ENCODE measurements around the gene KIAA0586. TPM values are rescaled to one million over a fixed set of nuclear protein-coding genes. Genes with fewer than 3 reads are reported as not detected.
"Not testable (repeated sequence)": the region's sequence is repeated elsewhere in the genome, so short reads cannot be mapped to it uniquely, and the experiment has no call there.

KIAA0586 gene
- total and polyA plus RNA-seq, 7 experiments from 2014 or later: 26.4 to 52.5 (median 33.1) TPM

DNA sequence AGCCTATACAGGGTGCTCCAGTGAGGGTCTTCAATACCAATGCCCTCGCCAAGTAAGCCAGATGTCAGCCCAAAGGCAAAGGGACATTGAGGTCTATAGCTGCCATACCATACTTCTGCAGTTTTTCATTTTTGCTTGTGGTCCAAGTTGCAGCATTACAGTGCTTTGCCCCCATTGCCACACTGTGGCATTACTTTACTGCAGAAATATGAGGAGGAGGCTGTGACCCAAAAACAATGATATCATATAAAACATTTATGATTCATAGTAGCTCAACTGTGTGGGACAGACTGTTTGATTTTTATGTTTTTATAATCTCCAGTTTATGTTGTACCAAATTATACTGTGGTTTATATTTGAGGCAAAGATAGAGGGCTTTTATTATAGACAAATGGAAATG, 64.1 kb downstream of the KIAA0586 start:
- POLR2A ChIA-PET: no interaction called here

DNA sequence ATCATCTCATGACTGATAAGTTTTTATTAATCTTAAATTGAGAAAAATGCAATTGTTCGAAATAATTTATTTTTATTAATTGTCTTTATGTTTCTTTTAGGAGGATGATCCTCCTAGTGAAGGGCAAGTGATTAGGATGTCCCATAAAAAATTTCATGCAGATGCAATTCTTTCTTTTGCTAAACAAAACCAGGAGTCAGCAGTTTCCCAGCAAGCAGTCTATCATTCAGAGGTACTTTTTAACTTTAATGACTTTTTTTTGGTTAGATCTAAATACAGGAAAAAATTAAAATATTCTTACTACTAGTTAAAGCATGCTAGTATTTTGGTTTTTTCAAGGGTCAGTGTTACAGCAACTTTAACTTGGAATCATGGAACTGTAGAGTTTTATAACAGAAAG, 64.5 kb downstream of the KIAA0586 start:
- Mint-ChIP-seq H3K27me3 (no peaks in the 10 kb centered on the region), H3K4me3 (no peak overlapping the region), H3K4me1 (peaks cover 0 to 4% (median 0%) of the 10 kb centered on the region in 7 donors), H3K36me3 (peaks cover 3 to 8% (median 8%) of the 10 kb centered on the region in 5 donors), H3K9me3 (no peaks in the 10 kb centered on the region), H3K27ac (no peak overlapping the region)
- intact Hi-C loops (cut with micrococcal nuclease): no loop called here
- Histone ChIP-seq H3K36me3 (ENCODE audit: control insufficient read depth in 2 of 3, insufficient read depth in 3 of 3, low read length in 3 of 3) (peaks cover 7 to 52% (median 9%) of the 10 kb centered on the region in 3 experiments), H3K4me3 (ENCODE audit: low read length) (no peak overlapping the region), H3K9me3 (ENCODE audit: control insufficient read depth in 2 of 3, low read length in 3 of 3) (no peaks in the 10 kb centered on the region), H3K27ac (ENCODE audit: low read depth, low read length) (no peak overlapping the region), H3K27me3 (ENCODE audit: control insufficient read depth in 2 of 2, insufficient read depth in 2 of 2, low read length in 2 of 2) (no peaks in the 10 kb centered on the region), H3K4me1 (ENCODE audit: control insufficient read depth in 2 of 2, insufficient read depth in 2 of 2, low read length in 2 of 2) (no peaks in the 10 kb centered on the region)
- ATAC-seq (no peak), DNase-seq (no peak)
- POLR2A ChIA-PET: no interaction called here
- CTCF ChIA-PET: interaction anchor here (0.8 kb wide), 1 partner anchor 9 kb away, joined by 3 read pairs; no protein-coding TSS in a partner anchor

More for the DNA sequence above, 64.1 kb downstream of the KIAA0586 start:
- Mint-ChIP-seq H3K36me3 (peaks cover 3 to 8% (median 8%) of the 10 kb centered on the region in 5 donors), H3K9me3 (no peaks in the 10 kb centered on the region), H3K27me3 (no peaks in the 10 kb centered on the region), H3K4me3 (no peak overlapping the region), H3K4me1 (peaks cover 0 to 4% (median 0%) of the 10 kb centered on the region in 7 donors), H3K27ac (no peak overlapping the region)
- H3K27me3 ChIP-seq (ENCODE audit: control insufficient read depth in 2 of 2, insufficient read depth in 2 of 2, low read length in 2 of 2): no peaks in the 10 kb centered on the region
- peaks cover 7 to 55% (median 9%) of the 10 kb centered on the region in 3 experiments for H3K36me3 ChIP-seq (ENCODE audit: control insufficient read depth in 2 of 3, insufficient read depth in 3 of 3, low read length in 3 of 3)
- no peak overlapping the region for H3K27ac ChIP-seq (ENCODE audit: low read depth, low read length)
- ATAC-seq (no peak), DNase-seq (no peak)
- H3K9me3 ChIP-seq (ENCODE audit: control insufficient read depth in 2 of 3, low read length in 3 of 3): no peaks in the 10 kb centered on the region
- H3K4me1 ChIP-seq (ENCODE audit: control insufficient read depth in 2 of 2, insufficient read depth in 2 of 2, low read length in 2 of 2): no peaks in the 10 kb centered on the region
- intact Hi-C loops (cut with micrococcal nuclease): no loop called here
- CTCF ChIA-PET: no interaction called here
- H3K4me3 ChIP-seq (ENCODE audit: low read length): no peak overlapping the region

DNA sequence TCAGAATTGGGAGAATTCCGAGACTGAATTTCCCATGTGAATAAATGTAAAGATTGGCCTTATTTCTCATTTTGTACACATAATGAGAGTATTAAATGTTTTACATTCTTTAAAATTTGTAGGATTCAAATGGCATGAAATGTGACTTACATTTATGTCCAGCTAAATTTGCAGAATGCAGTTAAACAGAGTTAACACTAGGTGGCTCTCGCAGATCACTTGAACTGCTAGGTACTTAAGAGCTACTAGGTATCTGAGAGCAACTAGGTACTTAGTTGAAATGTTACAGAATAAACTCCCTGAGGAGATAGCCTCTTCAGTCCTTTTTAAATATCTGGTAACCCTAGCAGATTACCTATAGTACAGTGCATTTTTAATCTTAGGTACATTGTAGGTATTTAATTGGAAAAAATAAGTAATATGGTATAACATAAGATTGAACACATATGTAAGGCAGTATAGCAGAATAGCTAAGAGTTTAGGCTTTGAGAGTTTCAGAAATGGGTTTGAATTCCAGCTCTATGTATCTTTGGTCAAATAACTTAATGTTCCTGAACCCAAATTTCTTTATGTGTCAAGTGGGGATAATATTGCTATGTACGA, 73.8 kb downstream of the KIAA0586 start:
- Histone ChIP-seq H3K9me3 (ENCODE audit: control insufficient read depth in 2 of 3, low read length in 3 of 3) (no peaks in the 10 kb centered on the region), H3K27me3 (ENCODE audit: control insufficient read depth in 2 of 2, insufficient read depth in 2 of 2, low read length in 2 of 2) (no peaks in the 10 kb centered on the region), H3K36me3 (ENCODE audit: control insufficient read depth in 2 of 3, insufficient read depth in 3 of 3, low read length in 3 of 3) (peaks cover 0 to 27% (median 0%) of the 10 kb centered on the region in 3 experiments), H3K27ac (ENCODE audit: low read depth, low read length) (no peak overlapping the region), H3K4me3 (ENCODE audit: low read length) (no peak overlapping the region), H3K4me1 (ENCODE audit: control insufficient read depth in 2 of 2, insufficient read depth in 2 of 2, low read length in 2 of 2) (no peaks in the 10 kb centered on the region)
- no peaks in the 10 kb centered on the region for H3K27me3 Mint-ChIP-seq
- POLR2A ChIA-PET: interaction anchor here (1.1 to 1.6 kb wide), 2 partner anchors 137 to 554 kb away, joined by 3 to 11 read pairs; partner anchors contain the start of gene DACT1
- no peaks in the 10 kb centered on the region for H3K4me1 Mint-ChIP-seq
- intact Hi-C loops (cut with micrococcal nuclease): loop anchor here (1.0 to 5.0 kb wide), 15 partner anchors 73 to 1076 kb away; partner anchors contain the start of genes CCDC175 (in 2 of the 2) and DACT1 (in 1 of the 2)
- peak; percentile 78 for ATAC-seq
- no peak overlapping the region for H3K4me3 Mint-ChIP-seq
- H3K9me3 Mint-ChIP-seq: no peaks in the 10 kb centered on the region
- CTCF ChIA-PET: interaction anchor here (0.6 to 3.3 kb wide), 28 partner anchors 8 to 1774 kb away, joined by 3 to 60 read pairs (median 4); partner anchors contain the start of gene DACT1
- H3K36me3 Mint-ChIP-seq: peaks cover 0 to 34% (median 26%) of the 10 kb centered on the region in 5 donors
- peak in 7 of 9 donors; percentile 21 to 62 (median 51) for DNase-seq
- no peak overlapping the region for H3K27ac Mint-ChIP-seq

DNA sequence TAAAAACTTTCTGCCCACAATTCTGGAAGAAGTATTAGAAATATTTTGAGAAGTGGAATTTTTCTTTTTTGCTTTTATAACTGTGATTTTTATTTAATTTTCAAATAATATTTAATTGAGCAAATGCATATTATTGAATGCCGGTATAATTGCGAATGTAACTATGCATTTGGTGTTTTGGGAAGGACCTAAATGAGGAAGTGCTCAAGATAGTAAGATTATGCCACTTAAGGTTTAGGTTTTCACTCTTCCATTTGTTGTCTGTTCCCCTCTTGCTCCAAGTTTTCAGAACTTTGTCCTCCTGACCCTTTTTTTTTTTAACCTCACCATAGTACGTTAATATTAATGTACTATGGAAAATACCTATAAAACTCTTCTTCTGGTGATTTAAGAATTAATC, 85.8 kb downstream of the KIAA0586 start:
- Mint-ChIP-seq H3K9me3 (peaks cover 0 to 15% (median 0%) of the 10 kb centered on the region in 11 donors), H3K4me1 (peaks cover 0 to 6% (median 0%) of the 10 kb centered on the region in 7 donors), H3K27ac (no peak overlapping the region), H3K36me3 (peaks cover 13 to 71% (median 64%) of the 10 kb centered on the region in 5 donors), H3K4me3 (no peak overlapping the region), H3K27me3 (no peaks in the 10 kb centered on the region)
- no peak overlapping the region for H3K4me3 ChIP-seq (ENCODE audit: low read length)
- ChIA-PET POLR2A (no interaction called here), CTCF (no interaction called here)
- no peaks in the 10 kb centered on the region for H3K9me3 ChIP-seq (ENCODE audit: control insufficient read depth in 2 of 3, low read length in 3 of 3)
- no peak overlapping the region for H3K27ac ChIP-seq (ENCODE audit: low read depth, low read length)
- ATAC-seq: no peak
- H3K27me3 ChIP-seq (ENCODE audit: control insufficient read depth in 2 of 2, insufficient read depth in 2 of 2, low read length in 2 of 2): no peaks in the 10 kb centered on the region
- no peaks in the 10 kb centered on the region for H3K4me1 ChIP-seq (ENCODE audit: control insufficient read depth in 2 of 2, insufficient read depth in 2 of 2, low read length in 2 of 2)
- H3K36me3 ChIP-seq (ENCODE audit: control insufficient read depth in 2 of 3, insufficient read depth in 3 of 3, low read length in 3 of 3): peaks cover 0 to 6% (median 3%) of the 10 kb centered on the region in 3 experiments
- no peak for DNase-seq
- intact Hi-C loops (cut with micrococcal nuclease): no loop called here

DNA sequence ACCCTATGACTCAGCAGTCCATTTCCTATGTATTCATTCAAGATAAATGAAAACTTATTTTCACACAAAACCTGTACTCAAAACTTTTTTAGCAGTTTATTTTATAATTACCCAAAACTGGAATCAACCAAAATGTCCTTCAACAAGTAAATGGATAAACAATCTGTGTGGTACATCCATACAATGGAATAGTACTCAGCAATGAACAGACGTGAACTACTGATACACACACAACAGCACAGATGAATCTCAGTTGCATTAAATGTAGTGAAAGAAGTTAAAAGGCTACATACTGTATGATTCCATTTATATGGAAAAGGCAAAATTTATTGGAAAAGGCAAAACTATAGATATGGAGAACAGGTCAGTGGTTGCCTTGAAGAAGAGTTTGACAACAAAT, 90.1 kb downstream of the KIAA0586 start:
- ATAC-seq (no peak), DNase-seq (no peak)
- H3K4me1 ChIP-seq (ENCODE audit: control insufficient read depth in 2 of 2, insufficient read depth in 2 of 2, low read length in 2 of 2): no peaks in the 10 kb centered on the region
- no peaks in the 10 kb centered on the region for H3K9me3 ChIP-seq (ENCODE audit: control insufficient read depth in 2 of 3, low read length in 3 of 3)
- H3K9me3 Mint-ChIP-seq: peaks cover 0 to 15% (median 0%) of the 10 kb centered on the region in 11 donors
- ChIA-PET CTCF (no interaction called here), POLR2A (no interaction called here)
- no peaks in the 10 kb centered on the region for H3K27me3 ChIP-seq (ENCODE audit: control insufficient read depth in 2 of 2, insufficient read depth in 2 of 2, low read length in 2 of 2)
- H3K36me3 ChIP-seq (ENCODE audit: control insufficient read depth in 2 of 3, insufficient read depth in 3 of 3, low read length in 3 of 3): peaks cover 0 to 9% (median 3%) of the 10 kb centered on the region in 3 experiments
- no peaks in the 10 kb centered on the region for H3K27me3 Mint-ChIP-seq
- peaks cover 22 to 86% (median 72%) of the 10 kb centered on the region in 5 donors for H3K36me3 Mint-ChIP-seq
- H3K4me1 Mint-ChIP-seq: peaks cover 0 to 5% (median 0%) of the 10 kb centered on the region in 7 donors
- H3K4me3 Mint-ChIP-seq: no peak overlapping the region
- intact Hi-C loops (cut with micrococcal nuclease): no loop called here
- H3K27ac ChIP-seq (ENCODE audit: low read depth, low read length): no peak overlapping the region
- no peak overlapping the region for H3K27ac Mint-ChIP-seq
- H3K4me3 ChIP-seq (ENCODE audit: low read length): no peak overlapping the region

DNA sequence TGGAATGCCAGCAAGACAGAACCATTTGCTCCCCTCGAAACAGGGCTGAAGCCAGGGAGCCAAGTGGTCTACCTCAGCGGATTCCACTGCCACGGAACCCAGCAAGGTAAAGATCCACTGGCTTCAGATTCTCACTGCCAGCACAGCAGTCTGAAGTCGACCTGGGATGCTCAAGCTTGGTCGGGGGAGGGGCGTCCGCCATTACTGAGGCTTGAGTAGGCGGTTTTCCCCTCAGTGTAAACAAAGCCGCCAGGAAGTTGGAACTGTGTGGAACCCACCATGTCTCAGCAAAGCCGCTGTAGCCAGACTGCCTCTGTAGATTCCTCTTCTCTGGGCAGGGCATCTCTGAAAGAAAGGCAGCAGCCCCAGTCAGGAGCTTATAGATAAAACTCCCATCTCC, 98.2 kb downstream of the KIAA0586 start:
- H3K4me3 Mint-ChIP-seq, DNase-seq: not testable (repeated sequence)
- CTCF ChIA-PET: interaction anchor here (1.7 kb wide), 1 partner anchor 24 kb away, joined by 9 read pairs; no protein-coding TSS in a partner anchor

More for the DNA sequence above, 98.2 kb downstream of the KIAA0586 start:
- H3K36me3 Mint-ChIP-seq: peaks cover 26 to 49% (median 39%) of the 10 kb centered on the region in 5 donors
- POLR2A ChIA-PET; H3K4me3 ChIP-seq (ENCODE audit: low read length); H3K36me3 ChIP-seq (ENCODE audit: control insufficient read depth in 2 of 3, insufficient read depth in 3 of 3, low read length in 3 of 3); H3K4me1 ChIP-seq (ENCODE audit: control insufficient read depth in 2 of 2, insufficient read depth in 2 of 2, low read length in 2 of 2); H3K4me1 Mint-ChIP-seq; H3K9me3 ChIP-seq (ENCODE audit: control insufficient read depth in 2 of 3, low read length in 3 of 3); H3K27me3 ChIP-seq (ENCODE audit: control insufficient read depth in 2 of 2, insufficient read depth in 2 of 2, low read length in 2 of 2); H3K27ac Mint-ChIP-seq; H3K27ac ChIP-seq (ENCODE audit: low read depth, low read length); H3K27me3 Mint-ChIP-seq; intact Hi-C loops (cut with micrococcal nuclease); ATAC-seq: not testable (repeated sequence)
- peaks cover 9 to 45% (median 22%) of the 10 kb centered on the region in 11 donors for H3K9me3 Mint-ChIP-seq
